ENCODE results near the gene TSC22D4.
"Not testable (repeated sequence)": the region's sequence is repeated elsewhere in the genome, so short reads cannot be mapped to it uniquely, and the experiment has no call there.

GRCh38 chr7:100438731-100439130 is 40.3 kb downstream of the TSC22D4 start:
- TF ChIP-seq EZH2 (IDR thresholded peaks at IDR 0.05; ENCODE audit: borderline replicate concordance, low read depth, low read length, poor library complexity, severe bottlenecking); CTCF (conservative IDR thresholded peaks at IDR 0.05; ENCODE audit: low read depth, low read length): not testable (repeated sequence)

All from A673 (cell line).